Common myeloid progenitor, CD34-positive (primary cell): ENCODE results near the gene ARHGAP10.

ENCODE experiments used
- CTCF ChIA-PET: fragments of 350-600 bp; sonication (Branson Sonifier 250); formaldehyde crosslinking; loops from one replicate; lab custom pipeline; 2021; ENCODE audit warnings: antibody characterized with exemption; lab: Charles Lee
- POLR2A ChIA-PET: fragments of 350-600 bp; sonication (Branson Sonifier 250); formaldehyde crosslinking; loops from one replicate; lab custom pipeline; 2021; ENCODE audit warnings: antibody characterized with exemption; lab: Charles Lee
- DNase-seq, 3 donors: peaks; one replicate each; pipeline versions ENCODE4 v3.0.0 to v3.0.0-alpha.2; 2013
- H3K27ac ChIP-seq, 2 experiments: 1 replicate in 1 of 2; 2 replicates in 1 of 2; pipeline ENCODE4 v1.7.0; 2013; ENCODE audit warnings: inconsistent platforms in 2 of 2, low read length in 2 of 2, mild to moderate bottlenecking in 2 of 2, low read depth in 1 of 2, moderate library complexity in 1 of 2; ENCODE audit not compliant: severe bottlenecking in 2 of 2, insufficient read depth in 1 of 2, poor library complexity in 1 of 2
- H3K27me3 ChIP-seq, 5 experiments: replicated peaks in 2 of 5; 1 replicate in 3 of 5; 2 replicates in 2 of 5; pipeline versions ENCODE4 v1.6.1 to v1.7.0; 2013; ENCODE audit warnings: low read length in 4 of 5, mild to moderate bottlenecking in 2 of 5, moderate library complexity in 2 of 5, inconsistent platforms in 1 of 5; ENCODE audit not compliant: insufficient read depth in 5 of 5, control insufficient read depth in 4 of 5
- H3K36me3 ChIP-seq, 4 experiments: 1 replicate in 2 of 4; 2 replicates in 2 of 4; pipeline versions ENCODE4 v1.6.1 to v1.7.0; 2013; ENCODE audit warnings: low read length in 3 of 4, control low read depth in 1 of 4, mild to moderate bottlenecking in 1 of 4; ENCODE audit not compliant: control insufficient read depth in 4 of 4, insufficient read depth in 4 of 4
- H3K4me1 ChIP-seq, 4 experiments: 1 replicate in 3 of 4; 2 replicates in 1 of 4; pipeline versions ENCODE4 v1.6.1 to v1.7.1; 2013; ENCODE audit warnings: low read length in 3 of 4, mild to moderate bottlenecking in 3 of 4, control low read depth in 1 of 4, inconsistent platforms in 1 of 4, moderate library complexity in 1 of 4; ENCODE audit not compliant: control insufficient read depth in 4 of 4, insufficient read depth in 4 of 4; ENCODE audit errors: control extremely low read depth in 1 of 4
- H3K4me3 ChIP-seq, 7 experiments: 1 replicate in 4 of 7; 2 replicates in 3 of 7; pipeline versions ENCODE4 v1.5.1 to v1.7.0; 2013; ENCODE audit warnings: mild to moderate bottlenecking in 7 of 7, low read length in 6 of 7, moderate library complexity in 6 of 7, inconsistent platforms in 2 of 7, low read depth in 2 of 7, control low read depth in 1 of 7; ENCODE audit not compliant: insufficient read depth in 4 of 7, control insufficient read depth in 1 of 7; ENCODE audit errors: extremely low read depth in 1 of 7
- H3K9me3 ChIP-seq, 5 experiments: 1 replicate in 4 of 5; 2 replicates in 1 of 5; pipeline versions ENCODE4 v1.6.1 to v1.7.1; 2013; ENCODE audit warnings: low read length in 4 of 5, mild to moderate bottlenecking in 2 of 5, inconsistent platforms in 1 of 5, low read depth in 1 of 5, moderate library complexity in 1 of 5; ENCODE audit not compliant: control insufficient read depth in 4 of 5, insufficient read depth in 2 of 5; ENCODE audit errors: control extremely low read depth in 1 of 5
- WGBS: methylation state at CpG from one replicate; pipeline ENCODE4 v1.1.5; 2013; ENCODE audit not compliant: insufficient coverage; 5-methylcytosine and 5-hydroxymethylcytosine counted together

Gene ARHGAP10

GRCh38 chr4:147811878-147812277 lies 80.0 kb downstream of the ARHGAP10 start:
- 100% methylated on average over 5 of the region's 6 CpGs for WGBS
- Histone ChIP-seq H3K9me3 (no peaks in the 10 kb centered on the region), H3K27me3 (no peaks in the 10 kb centered on the region), H3K4me1 (peaks cover 8 to 57% (median 29%) of the 10 kb centered on the region in 4 experiments), H3K4me3 (no peak overlapping the region), H3K27ac (no peak overlapping the region), H3K36me3 (no peaks in the 10 kb centered on the region)
- DNase-seq: no peak
- ChIA-PET POLR2A (no interaction called here), CTCF (interaction anchor here (1.3 to 1.7 kb wide), 4 partner anchors 12 to 42 kb away, joined by 3 to 5 read pairs (median 3); no protein-coding TSS in a partner anchor)

GRCh38 chr4:147813109-147813773 lies 81.4 kb downstream of the ARHGAP10 start:
- Histone ChIP-seq H3K9me3 (no peaks in the 10 kb centered on the region), H3K27ac (no peak overlapping the region), H3K4me3 (no peak overlapping the region), H3K27me3 (no peaks in the 10 kb centered on the region), H3K4me1 (peaks cover 7 to 53% (median 25%) of the 10 kb centered on the region in 4 experiments), H3K36me3 (no peaks in the 10 kb centered on the region)
- no peak for DNase-seq
- WGBS: 96% methylated on average over 5 of the region's 7 CpGs
- POLR2A ChIA-PET: no interaction called here
- CTCF ChIA-PET: interaction anchor here (1.0 to 1.7 kb wide), 4 partner anchors 18 to 54 kb away, joined by 3 to 4 read pairs (median 3); no protein-coding TSS in a partner anchor

- CTCF ChIA-PET: no interaction called here
- peak in 2 of 3 donors; percentile 31 to 55 for DNase-seq
- POLR2A ChIA-PET: no interaction called here
- WGBS: 45% methylated on average over 5 of the region's 6 CpGs
- Histone ChIP-seq H3K36me3 (no peaks in the 10 kb centered on the region), H3K27ac (no peak overlapping the region), H3K27me3 (no peaks in the 10 kb centered on the region), H3K4me1 (peaks cover under 1 to 46% (median 18%) of the 10 kb centered on the region in 4 experiments), H3K4me3 (no peak overlapping the region), H3K9me3 (no peaks in the 10 kb centered on the region)
Observed at GRCh38 chr4:147813973-147814372, 82.1 kb downstream of the ARHGAP10 start.

GRCh38 chr4:147814376-147814775 lies 82.5 kb downstream of the ARHGAP10 start:
- Histone ChIP-seq H3K27ac (no peak overlapping the region), H3K9me3 (no peaks in the 10 kb centered on the region), H3K36me3 (no peaks in the 10 kb centered on the region), H3K4me3 (no peak overlapping the region), H3K4me1 (peaks cover 0 to 42% (median 14%) of the 10 kb centered on the region in 4 experiments), H3K27me3 (no peaks in the 10 kb centered on the region)
- DNase-seq: no peak
- ChIA-PET CTCF (no interaction called here), POLR2A (no interaction called here)
- 100% methylated on average over 1 of the region's 3 CpGs for WGBS

GRCh38 chr4:147815741-147816140 lies 83.9 kb downstream of the ARHGAP10 start:
- CTCF ChIA-PET: interaction anchor here (1.1 to 1.6 kb wide), 4 partner anchors 11 to 84 kb away, joined by 3 to 4 read pairs (median 4); partner anchors contain the start of gene ARHGAP10
- Histone ChIP-seq H3K36me3 (no peaks in the 10 kb centered on the region), H3K27me3 (no peaks in the 10 kb centered on the region), H3K4me1 (peaks cover 0 to 35% (median 11%) of the 10 kb centered on the region in 4 experiments), H3K27ac (no peak overlapping the region), H3K9me3 (no peaks in the 10 kb centered on the region), H3K4me3 (no peak overlapping the region)
- peak in 2 of 3 donors; percentile 31 to 56 for DNase-seq
- WGBS: 100% methylated on average over 1 of the region's 5 CpGs
- POLR2A ChIA-PET: no interaction called here

GRCh38 chr4:147816382-147817254 lies 84.7 kb downstream of the ARHGAP10 start:
- POLR2A ChIA-PET: no interaction called here
- Histone ChIP-seq H3K36me3 (no peaks in the 10 kb centered on the region), H3K9me3 (no peaks in the 10 kb centered on the region), H3K27me3 (no peaks in the 10 kb centered on the region), H3K27ac (no peak overlapping the region), H3K4me1 (peaks cover 0 to 39% (median 11%) of the 10 kb centered on the region in 4 experiments), H3K4me3 (no peak overlapping the region)
- CTCF ChIA-PET: interaction anchor here (1.0 to 1.6 kb wide), 5 partner anchors 10 to 85 kb away, joined by 3 to 5 read pairs (median 4); partner anchors contain the start of gene ARHGAP10
- no peak for DNase-seq
- 100% methylated on average over 2 of the region's 4 CpGs for WGBS
